ENCODE data around the gene GLUD1.
"Not testable (repeated sequence)": the region's sequence is repeated elsewhere in the genome, so short reads cannot be mapped to it uniquely, and the experiment has no call there.

DNA sequence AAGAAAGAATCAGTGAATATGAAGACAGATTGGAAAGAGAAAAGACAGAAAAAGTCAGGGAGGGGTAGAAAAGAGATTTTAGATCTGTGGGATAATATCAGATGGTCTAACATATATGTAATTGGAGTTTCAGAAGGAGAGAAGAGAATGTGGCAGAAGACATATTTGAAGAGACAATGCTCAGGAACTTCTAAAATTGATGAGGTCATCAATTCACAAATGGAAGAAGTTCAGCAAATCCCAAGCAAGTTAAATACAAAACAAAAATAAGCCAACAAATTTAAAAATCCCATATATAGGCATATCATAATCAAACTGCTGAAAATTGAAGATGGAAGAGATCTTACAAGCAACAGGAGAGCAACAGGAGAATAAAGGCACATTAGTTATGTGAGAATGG, 42.8 kb upstream of the GLUD1 start:
- TF ChIP-seq CTCF (IDR thresholded peaks at IDR 0.05; ENCODE audit: low read depth, low read length, poor library complexity, severe bottlenecking); EZH2phosphoT487 (IDR thresholded peaks at IDR 0.05; ENCODE audit: borderline replicate concordance, low read length): not testable (repeated sequence)
